ENCODE data around the gene IQCH. TPM values are rescaled to one million over a fixed set of nuclear protein-coding genes. Genes with fewer than 3 reads are reported as not detected.

Gene IQCH
- polyA plus RNA-seq, 1 of the 3 experiments (the other 2 are of a cell fraction) = 0.81 TPM

DNA sequence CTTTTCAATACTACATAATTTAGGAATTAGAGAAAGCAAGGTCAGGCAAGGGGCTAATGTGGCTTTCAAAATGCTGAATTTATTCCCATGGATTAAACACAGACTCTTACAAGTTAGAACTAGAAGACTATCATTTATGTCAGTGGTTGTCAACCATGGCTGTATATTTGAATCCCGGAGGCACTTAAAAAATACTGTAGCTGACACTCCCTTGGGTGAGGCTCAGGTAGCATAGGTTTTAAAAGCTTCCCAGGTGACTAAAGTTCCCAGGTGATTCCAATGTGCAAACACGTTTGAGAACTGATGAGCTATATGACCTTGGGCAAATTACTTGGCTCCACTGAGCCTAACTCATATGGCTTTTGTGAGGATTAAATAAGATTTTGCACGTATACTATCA, 29.7 kb upstream of the IQCH start:
- Histone ChIP-seq H3K9ac (no peak overlapping the region), H3K9me3 (no peaks in the 10 kb centered on the region), H2AFZ (ENCODE audit: low read depth) (no peak overlapping the region), H3K27ac (ENCODE audit: low read depth in 2 of 2, low read length in 1 of 2) (no peak overlapping the region), H3K36me3 (replicated peaks in 1 of 2; ENCODE audit: control insufficient read depth in 1 of 2, insufficient read depth in 2 of 2, low read length in 1 of 2) (peaks cover 16 to 31% of the 10 kb centered on the region in 2 experiments), H4K20me1 (ENCODE audit: insufficient read depth) (no peaks in the 10 kb centered on the region), H3K4me2 (no peak overlapping the region), H3K4me1 (ENCODE audit: control insufficient read depth in 1 of 2, insufficient read depth in 2 of 2, low read depth in 1 of 2, low read length in 1 of 2) (no peaks in the 10 kb centered on the region), H3K79me2 (ENCODE audit: insufficient read depth) (no peaks in the 10 kb centered on the region), H3K27me3 (ENCODE audit: insufficient read depth) (no peaks in the 10 kb centered on the region), H3F3A (replicated peaks; ENCODE audit: insufficient read depth) (peaks cover 5% of the 10 kb centered on the region), H3K4me3 (ENCODE audit: low read depth in 2 of 2, low read length in 1 of 2) (no peak overlapping the region), H3K9me2 (no peaks in the 10 kb centered on the region)
- DNase-seq = no peak
- 72% methylated on average over 3 of the region's 3 CpGs for WGBS (ENCODE audit: low lambda C conversion rate)
- CTCF ChIA-PET = interaction anchor here (1.1 to 1.9 kb wide), 2 partner anchors 15 to 278 kb away, joined by 3 to 5 read pairs; no protein-coding TSS in a partner anchor
- TF ChIP-seq, protein P1, sequence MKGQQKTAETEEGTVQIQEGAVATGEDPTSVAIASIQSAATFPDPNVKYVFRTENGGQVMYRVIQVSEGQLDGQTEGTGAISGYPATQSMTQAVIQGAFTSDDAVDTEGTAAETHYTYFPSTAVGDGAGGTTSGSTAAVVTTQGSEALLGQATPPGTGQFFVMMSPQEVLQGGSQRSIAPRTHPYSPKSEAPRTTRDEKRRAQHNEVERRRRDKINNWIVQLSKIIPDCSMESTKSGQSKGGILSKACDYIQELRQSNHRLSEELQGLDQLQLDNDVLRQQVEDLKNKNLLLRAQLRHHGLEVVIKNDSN (IDR thresholded peaks at IDR 0.05; ENCODE audit: borderline replicate concordance, low read depth) = no peak
- no peak for TF ChIP-seq RAD21 (IDR thresholded peaks at IDR 0.05; ENCODE audit: low read length)
- no peak for TF ChIP-seq JUND (IDR thresholded peaks at IDR 0.05)
- TF ChIP-seq TEAD4 (IDR thresholded peaks at IDR 0.05; ENCODE audit: borderline replicate concordance, insufficient read depth) = no peak
- no peak for TF ChIP-seq ELF1 (IDR thresholded peaks at IDR 0.05)
- TF ChIP-seq, protein P2, sequence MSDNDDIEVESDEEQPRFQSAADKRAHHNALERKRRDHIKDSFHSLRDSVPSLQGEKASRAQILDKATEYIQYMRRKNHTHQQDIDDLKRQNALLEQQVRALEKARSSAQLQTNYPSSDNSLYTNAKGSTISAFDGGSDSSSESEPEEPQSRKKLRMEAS (IDR thresholded peaks at IDR 0.05; ENCODE audit: low read depth) = no peak
- TF ChIP-seq SIN3A (IDR thresholded peaks at IDR 0.05; ENCODE audit: borderline replicate concordance, low read depth, low read length) = no peak
- TF ChIP-seq, protein P3, sequence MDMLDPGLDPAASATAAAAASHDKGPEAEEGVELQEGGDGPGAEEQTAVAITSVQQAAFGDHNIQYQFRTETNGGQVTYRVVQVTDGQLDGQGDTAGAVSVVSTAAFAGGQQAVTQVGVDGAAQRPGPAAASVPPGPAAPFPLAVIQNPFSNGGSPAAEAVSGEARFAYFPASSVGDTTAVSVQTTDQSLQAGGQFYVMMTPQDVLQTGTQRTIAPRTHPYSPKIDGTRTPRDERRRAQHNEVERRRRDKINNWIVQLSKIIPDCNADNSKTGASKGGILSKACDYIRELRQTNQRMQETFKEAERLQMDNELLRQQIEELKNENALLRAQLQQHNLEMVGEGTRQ (IDR thresholded peaks at IDR 0.05; ENCODE audit: borderline replicate concordance, low read depth, low read length) = no peak
- no peak for TF ChIP-seq TCF12 (IDR thresholded peaks at IDR 0.05)
- no peak for TF ChIP-seq NFIC (IDR thresholded peaks at IDR 0.05; ENCODE audit: borderline replicate concordance)
- TF ChIP-seq RXRA (IDR thresholded peaks at IDR 0.05; ENCODE audit: borderline replicate concordance, low read depth) = no peak
- no peak for TF ChIP-seq RFX5 (IDR thresholded peaks at IDR 0.05; ENCODE audit: low read length)
- no peak for TF ChIP-seq EZH2phosphoT487 (IDR thresholded peaks at IDR 0.05; ENCODE audit: borderline replicate concordance, low read depth)
- no peak for TF ChIP-seq FOXM1 (IDR thresholded peaks at IDR 0.05; ENCODE audit: low read depth)
- TF ChIP-seq, protein P4, sequence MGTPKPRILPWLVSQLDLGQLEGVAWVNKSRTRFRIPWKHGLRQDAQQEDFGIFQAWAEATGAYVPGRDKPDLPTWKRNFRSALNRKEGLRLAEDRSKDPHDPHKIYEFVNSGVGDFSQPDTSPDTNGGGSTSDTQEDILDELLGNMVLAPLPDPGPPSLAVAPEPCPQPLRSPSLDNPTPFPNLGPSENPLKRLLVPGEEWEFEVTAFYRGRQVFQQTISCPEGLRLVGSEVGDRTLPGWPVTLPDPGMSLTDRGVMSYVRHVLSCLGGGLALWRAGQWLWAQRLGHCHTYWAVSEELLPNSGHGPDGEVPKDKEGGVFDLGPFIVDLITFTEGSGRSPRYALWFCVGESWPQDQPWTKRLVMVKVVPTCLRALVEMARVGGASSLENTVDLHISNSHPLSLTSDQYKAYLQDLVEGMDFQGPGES (IDR thresholded peaks at IDR 0.05; ENCODE audit: low read depth, low read length) = no peak
- TF ChIP-seq NRF1 (IDR thresholded peaks at IDR 0.05; ENCODE audit: low read depth, low read length) = no peak
- no peak for TF ChIP-seq TAF1 (IDR thresholded peaks at IDR 0.05; ENCODE audit: borderline replicate concordance, low read depth, low read length)
- TF ChIP-seq FOXJ3 (CRISPR knock-in tag; IDR thresholded peaks at IDR 0.05) = no peak
- POLR2A ChIA-PET = no interaction called here
